GM23338 (cell line): ENCODE data around the gene ZMPSTE24.

Experiments
- CREB1 ChIP-seq: fragments of 250-450 bp; sonication (Bioruptor Pico); IDR thresholded peaks from 2 replicates; pipeline ENCODE4 v1.5.0; 2020; ENCODE audit warnings: low read depth, mild to moderate bottlenecking, moderate library complexity
- EZH2 ChIP-seq: fragments of 200-600 bp; sonication (generic); IDR thresholded peaks from one replicate; pipeline ENCODE4 v1.8.0; 2017; ENCODE audit warnings: antibody characterized with exemption, mild to moderate bottlenecking, low read depth; ENCODE audit not compliant: unreplicated experiment
- EZH2phosphoT487 ChIP-seq: fragments of 200-600 bp; sonication (generic); IDR thresholded peaks from one replicate; pipeline ENCODE4 v1.8.1; 2018; ENCODE audit warnings: antibody characterized with exemption; ENCODE audit not compliant: unreplicated experiment
- JUNB ChIP-seq: IDR thresholded peaks from one replicate; pipeline ENCODE4 v1.6.1; 2016; ENCODE audit warnings: antibody characterized with exemption; ENCODE audit not compliant: unreplicated experiment
- NANOG ChIP-seq: IDR thresholded peaks from 2 replicates; pipeline ENCODE4 v1.6.1; 2016; ENCODE audit warnings: antibody characterized with exemption, borderline replicate concordance
- POLR2AphosphoS5 ChIP-seq: IDR thresholded peaks from 2 replicates; pipeline ENCODE4 v1.6.1; 2016; ENCODE audit warnings: antibody characterized with exemption, low read depth
- ZNF114 ChIP-seq: fragments of 250-450 bp; sonication (Bioruptor Pico); IDR thresholded peaks from 2 replicates; pipeline ENCODE4 v1.5.0; 2020; ENCODE audit warnings: mild to moderate bottlenecking, moderate library complexity
- TF ChIP-seq, protein P1 (sequence below), 2 experiments: fragments of 200-600 bp in 1 of 2; sonication (generic) in 1 of 2; conservative IDR thresholded peaks; 2 replicates each; pipeline versions ENCODE4 v1.5.1 to v1.6.1; 2016 to 2017; ENCODE audit warnings: antibody characterized with exemption in 2 of 2, low read depth in 2 of 2, mild to moderate bottlenecking in 2 of 2, moderate library complexity in 1 of 2
- TF ChIP-seq, protein P2 (sequence below): IDR thresholded peaks from one replicate; pipeline ENCODE4 v1.6.1; 2018; ENCODE audit warnings: antibody characterized with exemption; ENCODE audit not compliant: unreplicated experiment

DNA sequence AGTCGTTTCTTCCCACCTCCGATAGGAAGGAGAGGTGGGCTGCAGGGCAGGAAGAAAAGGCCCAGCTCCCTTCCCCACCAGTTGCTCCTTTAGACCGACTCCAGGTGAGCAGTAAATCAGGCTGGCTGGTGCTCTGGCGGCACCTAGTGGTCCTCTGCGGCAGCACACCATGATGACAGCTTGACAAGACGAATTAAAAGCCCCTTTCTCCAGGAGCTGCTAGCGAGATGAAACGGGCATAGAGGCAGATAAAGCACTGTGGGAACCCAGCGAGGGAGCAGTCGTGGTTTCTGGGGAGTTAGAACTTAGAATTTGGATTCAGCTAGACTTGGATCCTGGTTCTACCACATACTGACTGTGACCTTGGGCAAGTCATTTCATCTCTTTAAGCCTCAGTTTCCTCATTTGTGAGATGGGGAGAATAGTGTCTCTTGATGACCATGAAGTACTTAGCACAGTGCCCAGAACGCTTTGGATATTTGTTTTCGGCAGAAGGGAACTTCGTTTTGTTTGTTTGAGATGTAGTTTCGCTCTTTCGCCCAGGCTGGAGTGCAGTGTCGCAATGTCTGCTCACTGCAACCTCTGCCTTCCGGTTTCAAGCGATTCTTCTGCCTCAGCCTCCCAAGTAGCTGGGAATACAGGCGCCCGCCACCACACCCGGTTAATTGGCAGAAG lies 80.8 kb downstream of the ZMPSTE24 start:
- TF ChIP-seq CREB1 (no peak), JUNB (no peak), POLR2AphosphoS5 (no peak), EZH2 (no peak), EZH2phosphoT487 (no peak), NANOG (no peak), ZNF114 (no peak)
- TF ChIP-seq, protein P1, sequence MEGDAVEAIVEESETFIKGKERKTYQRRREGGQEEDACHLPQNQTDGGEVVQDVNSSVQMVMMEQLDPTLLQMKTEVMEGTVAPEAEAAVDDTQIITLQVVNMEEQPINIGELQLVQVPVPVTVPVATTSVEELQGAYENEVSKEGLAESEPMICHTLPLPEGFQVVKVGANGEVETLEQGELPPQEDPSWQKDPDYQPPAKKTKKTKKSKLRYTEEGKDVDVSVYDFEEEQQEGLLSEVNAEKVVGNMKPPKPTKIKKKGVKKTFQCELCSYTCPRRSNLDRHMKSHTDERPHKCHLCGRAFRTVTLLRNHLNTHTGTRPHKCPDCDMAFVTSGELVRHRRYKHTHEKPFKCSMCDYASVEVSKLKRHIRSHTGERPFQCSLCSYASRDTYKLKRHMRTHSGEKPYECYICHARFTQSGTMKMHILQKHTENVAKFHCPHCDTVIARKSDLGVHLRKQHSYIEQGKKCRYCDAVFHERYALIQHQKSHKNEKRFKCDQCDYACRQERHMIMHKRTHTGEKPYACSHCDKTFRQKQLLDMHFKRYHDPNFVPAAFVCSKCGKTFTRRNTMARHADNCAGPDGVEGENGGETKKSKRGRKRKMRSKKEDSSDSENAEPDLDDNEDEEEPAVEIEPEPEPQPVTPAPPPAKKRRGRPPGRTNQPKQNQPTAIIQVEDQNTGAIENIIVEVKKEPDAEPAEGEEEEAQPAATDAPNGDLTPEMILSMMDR (conservative IDR thresholded peaks at IDR 0.05; ENCODE audit: low read depth in 2 of 2), result peak; percentile 99 to 100
- TF ChIP-seq, protein P2, sequence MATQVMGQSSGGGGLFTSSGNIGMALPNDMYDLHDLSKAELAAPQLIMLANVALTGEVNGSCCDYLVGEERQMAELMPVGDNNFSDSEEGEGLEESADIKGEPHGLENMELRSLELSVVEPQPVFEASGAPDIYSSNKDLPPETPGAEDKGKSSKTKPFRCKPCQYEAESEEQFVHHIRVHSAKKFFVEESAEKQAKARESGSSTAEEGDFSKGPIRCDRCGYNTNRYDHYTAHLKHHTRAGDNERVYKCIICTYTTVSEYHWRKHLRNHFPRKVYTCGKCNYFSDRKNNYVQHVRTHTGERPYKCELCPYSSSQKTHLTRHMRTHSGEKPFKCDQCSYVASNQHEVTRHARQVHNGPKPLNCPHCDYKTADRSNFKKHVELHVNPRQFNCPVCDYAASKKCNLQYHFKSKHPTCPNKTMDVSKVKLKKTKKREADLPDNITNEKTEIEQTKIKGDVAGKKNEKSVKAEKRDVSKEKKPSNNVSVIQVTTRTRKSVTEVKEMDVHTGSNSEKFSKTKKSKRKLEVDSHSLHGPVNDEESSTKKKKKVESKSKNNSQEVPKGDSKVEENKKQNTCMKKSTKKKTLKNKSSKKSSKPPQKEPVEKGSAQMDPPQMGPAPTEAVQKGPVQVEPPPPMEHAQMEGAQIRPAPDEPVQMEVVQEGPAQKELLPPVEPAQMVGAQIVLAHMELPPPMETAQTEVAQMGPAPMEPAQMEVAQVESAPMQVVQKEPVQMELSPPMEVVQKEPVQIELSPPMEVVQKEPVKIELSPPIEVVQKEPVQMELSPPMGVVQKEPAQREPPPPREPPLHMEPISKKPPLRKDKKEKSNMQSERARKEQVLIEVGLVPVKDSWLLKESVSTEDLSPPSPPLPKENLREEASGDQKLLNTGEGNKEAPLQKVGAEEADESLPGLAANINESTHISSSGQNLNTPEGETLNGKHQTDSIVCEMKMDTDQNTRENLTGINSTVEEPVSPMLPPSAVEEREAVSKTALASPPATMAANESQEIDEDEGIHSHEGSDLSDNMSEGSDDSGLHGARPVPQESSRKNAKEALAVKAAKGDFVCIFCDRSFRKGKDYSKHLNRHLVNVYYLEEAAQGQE, result no peak
